Smooth muscle cell (in vitro differentiated cells): ENCODE measurements around the gene SPATA20. TPM values are rescaled to one million over a fixed set of nuclear protein-coding genes. Genes with fewer than 3 reads are reported as not detected.

ENCODE experiments used
- DNase-seq: peaks from one replicate; lab custom pipeline; 2025; ENCODE audit not compliant: unreplicated experiment; lab: John Stamatoyannopoulos, UW
- H2AFZ ChIP-seq: fragments of 200-600 bp; sonication (generic); 2 replicates; pipeline ENCODE4 v1.6.0; 2016; ENCODE audit warnings: antibody characterized with exemption, low read depth, mild to moderate bottlenecking
- H3F3A ChIP-seq: fragments of 200-600 bp; sonication (generic); 2 replicates; pipeline ENCODE4 v1.6.0; 2017; ENCODE audit warnings: antibody characterized with exemption, low read depth
- H3K27ac ChIP-seq: fragments of 200-600 bp; sonication (generic); 2 replicates; pipeline ENCODE4 v1.5.1; 2016; ENCODE audit warnings: low read depth, mild to moderate bottlenecking
- H3K27me3 ChIP-seq: fragments of 200-600 bp; sonication (generic); 2 replicates; pipeline ENCODE4 v1.6.1; 2016; ENCODE audit warnings: low read depth, mild to moderate bottlenecking
- H3K36me3 ChIP-seq: fragments of 200-600 bp; sonication (generic); 2 replicates; pipeline ENCODE4 v1.5.1; 2016; ENCODE audit warnings: low read depth
- H3K4me1 ChIP-seq: fragments of 200-600 bp; sonication (generic); 2 replicates; pipeline ENCODE4 v1.5.1; 2016; ENCODE audit warnings: low read depth
- H3K4me2 ChIP-seq: fragments of 200-600 bp; sonication (generic); 2 replicates; pipeline ENCODE4 v1.6.0; 2016; ENCODE audit warnings: mild to moderate bottlenecking
- H3K4me3 ChIP-seq: fragments of 200-600 bp; sonication (generic); 2 replicates; pipeline ENCODE4 v1.5.1; 2016; ENCODE audit warnings: mild to moderate bottlenecking
- H3K79me2 ChIP-seq: fragments of 200-600 bp; sonication (generic); 2 replicates; pipeline ENCODE4 v1.6.0; 2016; ENCODE audit warnings: low read depth, mild to moderate bottlenecking
- H3K9ac ChIP-seq: fragments of 200-600 bp; sonication (generic); 2 replicates; pipeline ENCODE4 v1.6.0; 2016; ENCODE audit warnings: low read depth
- H3K9me3 ChIP-seq: fragments of 200-600 bp; sonication (generic); replicated peaks from 2 replicates; pipeline ENCODE4 v1.5.1; 2016; ENCODE audit warnings: low read depth
- H4K20me1 ChIP-seq: fragments of 200-600 bp; sonication (generic); 2 replicates; pipeline ENCODE4 v1.6.0; 2016; ENCODE audit warnings: low read depth
- WGBS: methylation state at CpG from one replicate; pipeline ENCODE4 v1.1.7; 2016; ENCODE audit warnings: low lambda C conversion rate; 5-methylcytosine and 5-hydroxymethylcytosine counted together
- polyA plus RNA-seq: library from polyadenylated mRNA; unstranded; fragments of >200 nt; fragmentation: Nextera tagmentation; extraction: Ambion mirVana; gene quantifications from 2 replicates; pipeline ENCODE4 v1.2.1, GENCODE V29; 2016
- total RNA-seq: library from RNA; depleted of rRNA; stranded (reverse); fragments of >200 nt; gene quantifications from 2 replicates; pipeline ENCODE4 v1.2.3, GENCODE V29; 2014
- TF ChIP-seq, protein P1 (sequence below): fragments of 200-600 bp; sonication (generic); IDR thresholded peaks from 2 replicates; pipeline ENCODE4 v1.5.1; 2017; ENCODE audit warnings: borderline replicate concordance, mild to moderate bottlenecking, antibody characterized with exemption; ENCODE audit not compliant: insufficient read depth, poor library complexity, severe bottlenecking

Gene SPATA20
- total and polyA plus RNA-seq, 2 experiments from 2014 or later: 61.0 to 62.7 TPM

DNA sequence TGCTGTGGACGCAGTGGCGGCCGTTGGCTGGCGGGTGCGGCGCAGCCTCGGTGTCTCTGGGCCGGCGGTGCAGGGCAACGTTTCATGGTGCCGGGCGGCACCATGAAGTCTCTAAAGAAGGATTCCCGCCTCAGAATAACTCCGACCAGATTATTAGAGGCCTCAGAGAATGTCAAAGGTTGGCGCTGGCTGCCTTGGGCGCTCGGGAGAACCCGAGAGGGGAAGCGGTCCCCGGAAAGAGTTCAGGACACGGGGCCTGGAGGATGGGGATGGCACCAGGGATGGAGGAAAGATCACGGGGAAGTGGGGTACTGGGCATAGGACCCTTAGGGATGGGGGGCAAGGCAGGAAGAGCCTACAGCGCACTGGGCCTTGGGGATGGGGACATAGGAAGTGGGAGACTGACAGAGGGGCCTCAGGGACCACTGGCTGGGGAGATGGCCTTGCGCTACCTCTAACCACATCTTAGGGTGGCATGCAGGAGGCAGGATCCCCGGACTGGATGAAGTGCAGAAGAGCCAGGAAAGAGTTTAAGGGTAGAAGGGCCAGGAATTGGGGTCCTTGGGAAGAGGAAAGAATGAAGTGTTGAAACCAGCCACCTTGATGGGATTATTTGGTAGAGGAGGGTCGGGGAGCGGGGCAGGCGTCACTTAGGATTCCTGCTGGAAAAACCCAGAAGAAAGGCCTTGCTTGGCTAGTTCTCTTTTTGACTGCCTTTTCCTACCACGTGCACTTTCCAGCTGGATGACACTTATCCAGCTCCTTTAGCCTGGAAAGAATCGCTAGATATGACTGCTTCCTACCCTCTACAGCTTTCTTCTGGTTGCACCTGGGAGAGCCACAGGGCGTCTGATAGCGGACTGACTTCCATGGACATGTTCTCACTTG, 38.2 kb upstream of the SPATA20 start:
- Histone ChIP-seq H3K9me3 (no peaks in the 10 kb centered on the region), H4K20me1 (no peaks in the 10 kb centered on the region), H3K36me3 (no peaks in the 10 kb centered on the region), H3K27me3 (no peaks in the 10 kb centered on the region), H3K9ac (peak overlapping the region; percentile 78), H3K79me2 (no peaks in the 10 kb centered on the region), H2AFZ (peak overlapping the region; percentile 96), H3F3A (peaks cover 13% of the 10 kb centered on the region), H3K27ac (peak overlapping the region; percentile 59), H3K4me2 (peak overlapping the region; percentile 89), H3K4me3 (peak overlapping the region; percentile 65), H3K4me1 (peaks cover 18% of the 10 kb centered on the region)
- no peak for DNase-seq
- WGBS: 29% methylated on average over 32 of the region's 32 CpGs
- TF ChIP-seq, protein P1, sequence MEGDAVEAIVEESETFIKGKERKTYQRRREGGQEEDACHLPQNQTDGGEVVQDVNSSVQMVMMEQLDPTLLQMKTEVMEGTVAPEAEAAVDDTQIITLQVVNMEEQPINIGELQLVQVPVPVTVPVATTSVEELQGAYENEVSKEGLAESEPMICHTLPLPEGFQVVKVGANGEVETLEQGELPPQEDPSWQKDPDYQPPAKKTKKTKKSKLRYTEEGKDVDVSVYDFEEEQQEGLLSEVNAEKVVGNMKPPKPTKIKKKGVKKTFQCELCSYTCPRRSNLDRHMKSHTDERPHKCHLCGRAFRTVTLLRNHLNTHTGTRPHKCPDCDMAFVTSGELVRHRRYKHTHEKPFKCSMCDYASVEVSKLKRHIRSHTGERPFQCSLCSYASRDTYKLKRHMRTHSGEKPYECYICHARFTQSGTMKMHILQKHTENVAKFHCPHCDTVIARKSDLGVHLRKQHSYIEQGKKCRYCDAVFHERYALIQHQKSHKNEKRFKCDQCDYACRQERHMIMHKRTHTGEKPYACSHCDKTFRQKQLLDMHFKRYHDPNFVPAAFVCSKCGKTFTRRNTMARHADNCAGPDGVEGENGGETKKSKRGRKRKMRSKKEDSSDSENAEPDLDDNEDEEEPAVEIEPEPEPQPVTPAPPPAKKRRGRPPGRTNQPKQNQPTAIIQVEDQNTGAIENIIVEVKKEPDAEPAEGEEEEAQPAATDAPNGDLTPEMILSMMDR: no peak

DNA sequence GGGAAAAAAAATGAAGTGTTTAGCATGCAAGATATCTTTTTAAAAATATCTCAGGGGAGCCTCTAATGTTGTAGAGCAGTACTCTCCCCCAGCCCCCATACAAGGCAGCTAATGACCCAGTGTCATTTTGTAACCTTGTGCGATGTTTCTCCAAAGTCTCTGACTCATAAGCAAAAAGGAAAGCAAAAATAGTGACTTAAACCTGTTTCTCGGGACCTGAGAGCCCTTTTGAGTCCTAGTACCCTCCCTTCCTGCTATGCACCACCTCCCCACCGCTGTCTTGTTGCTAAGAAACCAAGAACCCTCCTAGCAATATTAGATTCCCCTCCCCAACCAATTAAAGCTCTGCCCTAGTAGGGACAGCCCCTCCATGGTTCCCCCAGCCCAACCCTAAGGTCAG, 35.9 kb upstream of the SPATA20 start:
- peak overlapping the region; percentile 23 for H3K4me2 ChIP-seq
- no peaks in the 10 kb centered on the region for H3K79me2 ChIP-seq
- peaks cover 13% of the 10 kb centered on the region for H3F3A ChIP-seq
- no peaks in the 10 kb centered on the region for H3K27me3 ChIP-seq
- H2AFZ ChIP-seq: no peak overlapping the region
- H4K20me1 ChIP-seq: no peaks in the 10 kb centered on the region
- 37% methylated on average over 3 of the region's 3 CpGs for WGBS
- TF ChIP-seq, protein P1: no peak
- DNase-seq: no peak
- H3K27ac ChIP-seq: peak overlapping the region; percentile 67
- H3K4me3 ChIP-seq: no peak overlapping the region
- no peaks in the 10 kb centered on the region for H3K36me3 ChIP-seq
- peaks cover 20% of the 10 kb centered on the region for H3K4me1 ChIP-seq
- no peak overlapping the region for H3K9ac ChIP-seq
- H3K9me3 ChIP-seq: no peaks in the 10 kb centered on the region

DNA sequence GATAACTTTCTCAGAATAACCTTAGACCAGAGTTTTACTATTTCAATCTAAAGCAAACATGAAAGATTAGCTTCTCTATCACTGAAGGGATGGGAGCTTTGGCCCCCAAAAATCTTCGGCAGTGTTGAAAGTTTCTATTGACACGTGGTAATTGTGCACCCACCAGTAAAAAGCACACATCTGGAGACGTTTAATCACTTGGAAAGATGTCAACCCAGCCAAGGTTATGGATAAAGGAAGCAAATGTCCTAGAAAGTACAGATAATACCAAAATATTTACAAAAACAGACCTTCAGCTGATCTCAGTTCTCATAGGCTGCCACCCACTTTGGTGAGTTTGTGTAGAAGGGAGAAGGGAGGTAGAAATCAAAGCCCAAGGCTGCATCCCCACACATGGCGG, 33.5 kb upstream of the SPATA20 start:
- no peak overlapping the region for H3K4me3 ChIP-seq
- no peak overlapping the region for H3K27ac ChIP-seq
- H3F3A ChIP-seq: peaks cover 13% of the 10 kb centered on the region
- TF ChIP-seq, protein P1: no peak
- H3K9ac ChIP-seq: no peak overlapping the region
- H4K20me1 ChIP-seq: no peaks in the 10 kb centered on the region
- H3K36me3 ChIP-seq: no peaks in the 10 kb centered on the region
- H2AFZ ChIP-seq: no peak overlapping the region
- H3K27me3 ChIP-seq: no peaks in the 10 kb centered on the region
- no peaks in the 10 kb centered on the region for H3K79me2 ChIP-seq
- peaks cover 14% of the 10 kb centered on the region for H3K4me1 ChIP-seq
- H3K9me3 ChIP-seq: no peaks in the 10 kb centered on the region
- 91% methylated on average over 4 of the region's 4 CpGs for WGBS
- H3K4me2 ChIP-seq: no peak overlapping the region
- DNase-seq: no peak

DNA sequence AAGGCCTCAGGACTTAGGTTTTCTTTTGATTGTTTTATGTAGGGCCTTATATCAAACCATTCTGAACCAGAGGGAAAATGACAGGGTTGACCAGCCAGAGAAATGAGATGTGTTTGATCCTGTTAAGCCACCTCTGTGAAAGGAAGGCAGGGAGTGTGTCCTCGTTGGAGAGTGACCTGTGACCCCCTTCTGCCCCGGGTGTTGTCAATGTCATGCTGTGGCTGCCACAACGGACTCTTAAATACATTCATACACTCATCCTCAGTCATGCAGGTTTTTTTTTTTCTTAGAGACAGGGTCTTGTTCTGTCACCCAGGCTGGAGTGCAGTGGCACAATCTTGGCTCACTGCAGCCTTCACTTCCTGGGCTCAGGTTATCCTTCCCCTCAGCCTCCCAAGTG, 32.6 kb upstream of the SPATA20 start:
- TF ChIP-seq, protein P1: no peak
- no peaks in the 10 kb centered on the region for H4K20me1 ChIP-seq
- H2AFZ ChIP-seq: no peak overlapping the region
- H3K27ac ChIP-seq: no peak overlapping the region
- peaks cover 6% of the 10 kb centered on the region for H3F3A ChIP-seq
- H3K36me3 ChIP-seq: no peaks in the 10 kb centered on the region
- H3K4me3 ChIP-seq: no peak overlapping the region
- H3K27me3 ChIP-seq: no peaks in the 10 kb centered on the region
- H3K79me2 ChIP-seq: no peaks in the 10 kb centered on the region
- no peaks in the 10 kb centered on the region for H3K9me3 ChIP-seq
- peaks cover 6% of the 10 kb centered on the region for H3K4me1 ChIP-seq
- H3K4me2 ChIP-seq: no peak overlapping the region
- no peak for DNase-seq
- H3K9ac ChIP-seq: no peak overlapping the region
- 81% methylated on average over 3 of the region's 3 CpGs for WGBS
